Measurements from ENCODE around the gene GGT1. TPM values are rescaled to one million over a fixed set of nuclear protein-coding genes. Genes with fewer than 3 reads are reported as not detected.
A peak's percentile ranks its signal among the peaks of the same experiment; 100 is the strongest.
"Not testable (repeated sequence)": the region's sequence is repeated elsewhere in the genome, so short reads cannot be mapped to it uniquely, and the experiment has no call there.

GGT1 gene
- total RNA-seq, 2 experiments from 2014 or later = 44.6 to 48.1 TPM

DNA sequence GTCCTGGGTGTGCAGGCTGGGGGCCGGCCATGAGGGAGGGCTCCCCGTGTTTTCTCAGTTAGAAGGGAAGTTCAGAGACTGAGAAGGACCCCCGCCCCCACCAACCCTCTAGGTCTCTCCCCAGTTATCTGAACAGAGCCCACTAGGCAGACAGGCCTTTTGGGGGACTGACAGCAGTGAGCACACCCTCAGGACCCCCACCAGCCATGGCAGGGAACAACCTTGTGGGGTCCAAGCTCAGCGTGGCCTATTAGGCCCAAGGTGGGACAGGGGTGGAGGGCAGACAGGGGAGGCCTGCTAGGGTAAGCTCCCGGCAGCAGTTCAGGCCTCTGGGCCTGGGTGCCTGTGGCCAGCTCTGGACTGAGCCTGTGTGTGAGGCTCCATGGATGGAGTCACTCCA, 15.7 kb upstream of the GGT1 start:
- Mint-ChIP-seq H3K27ac (no peak overlapping the region), H3K4me1 (peaks cover 9% of the 10 kb centered on the region), H3K27me3 (peaks cover under 1% of the 10 kb centered on the region), H3K36me3 (ENCODE audit: low read depth) (no peaks in the 10 kb centered on the region), H3K9me3 (no peaks in the 10 kb centered on the region), H3K4me3 (no peak overlapping the region)
- ChIA-PET CTCF (interaction anchor here (0.5 kb wide), 1 partner anchor 10 kb away, joined by 3 read pairs; no protein-coding TSS in a partner anchor), POLR2A (no interaction called here)
- no peak for DNase-seq

GRCh38 chr22:24587948-24588347, 15.0 kb upstream of the GGT1 start:
- Mint-ChIP-seq H3K27ac (no peak overlapping the region), H3K27me3 (peaks cover 2% of the 10 kb centered on the region), H3K36me3 (ENCODE audit: low read depth) (no peaks in the 10 kb centered on the region), H3K4me1 (peaks cover 11% of the 10 kb centered on the region), H3K4me3 (no peak overlapping the region), H3K9me3 (no peaks in the 10 kb centered on the region)
- ChIA-PET CTCF (no interaction called here), POLR2A (no interaction called here)
- no peak for DNase-seq

DNA sequence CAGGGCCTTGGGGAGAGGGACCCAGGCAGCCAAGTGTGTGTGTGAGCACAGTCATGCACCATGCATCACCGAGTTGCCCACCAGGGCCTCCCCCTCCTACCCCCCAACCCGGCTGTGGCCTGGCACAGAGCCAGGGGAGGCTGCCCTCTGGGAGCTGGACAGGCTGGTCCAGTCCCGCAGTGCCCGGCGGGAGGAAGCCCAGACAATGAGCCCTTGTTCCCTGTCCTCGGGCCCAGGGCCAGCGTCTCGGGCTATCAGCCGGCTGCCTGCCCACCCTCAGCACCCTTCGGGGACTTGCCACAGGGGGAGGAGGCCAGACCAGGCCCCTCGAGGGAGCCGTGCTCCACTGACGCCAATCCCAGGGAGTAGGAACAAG, 14.6 kb upstream of the GGT1 start:
- peaks cover 14% of the 10 kb centered on the region for H3K4me1 Mint-ChIP-seq
- no peak for DNase-seq
- no peak overlapping the region for H3K4me3 Mint-ChIP-seq
- POLR2A ChIA-PET = no interaction called here
- no peak overlapping the region for H3K27ac Mint-ChIP-seq
- H3K36me3 Mint-ChIP-seq (ENCODE audit: low read depth) = no peaks in the 10 kb centered on the region
- CTCF ChIA-PET = no interaction called here
- peaks cover 2% of the 10 kb centered on the region for H3K27me3 Mint-ChIP-seq
- no peaks in the 10 kb centered on the region for H3K9me3 Mint-ChIP-seq

DNA sequence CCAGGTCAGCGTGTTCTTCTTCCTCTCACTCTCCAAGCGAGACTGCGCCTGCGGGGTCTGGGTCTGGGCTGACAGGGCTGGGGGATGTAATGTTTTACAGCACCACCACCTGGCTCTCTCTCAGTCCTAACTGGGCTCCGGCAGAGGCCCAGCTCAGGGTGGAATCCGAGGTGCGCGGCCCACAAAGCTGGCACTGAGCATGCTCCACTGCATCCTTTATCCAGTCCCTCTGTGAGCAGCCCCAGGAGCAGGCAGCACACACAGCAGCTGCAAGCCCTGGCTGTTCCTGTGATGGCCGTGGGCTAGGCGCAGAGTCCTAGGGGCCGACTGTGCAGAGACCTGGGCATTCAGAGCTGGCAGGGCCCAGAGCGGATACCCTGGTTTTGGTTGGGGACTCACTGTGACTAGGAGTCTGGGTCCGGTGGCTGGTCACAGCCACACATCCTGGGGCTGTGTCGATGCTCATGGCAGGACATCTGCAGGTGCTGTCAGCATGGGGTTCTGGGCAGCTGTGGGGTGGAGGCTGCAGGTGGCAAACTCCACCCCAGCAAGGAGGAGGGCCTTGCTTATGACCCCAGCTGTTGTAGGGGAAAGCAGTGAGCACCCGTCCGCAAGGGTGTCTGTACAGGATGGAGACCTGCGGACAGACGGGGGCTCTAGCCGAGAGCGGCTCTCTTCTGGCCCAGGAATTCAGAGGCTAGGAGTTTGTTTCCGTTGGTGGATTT, 14.1 kb upstream of the GGT1 start:
- ChIA-PET POLR2A (no interaction called here), CTCF (no interaction called here)
- H3K4me1 Mint-ChIP-seq = peaks cover 10% of the 10 kb centered on the region
- no peak overlapping the region for H3K4me3 Mint-ChIP-seq
- H3K36me3 Mint-ChIP-seq (ENCODE audit: low read depth) = no peaks in the 10 kb centered on the region
- DNase-seq = no peak
- no peak overlapping the region for H3K27ac Mint-ChIP-seq
- peaks cover 2% of the 10 kb centered on the region for H3K27me3 Mint-ChIP-seq
- H3K9me3 Mint-ChIP-seq = no peaks in the 10 kb centered on the region

- DNase-seq = no peak
- no peaks in the 10 kb centered on the region for H3K36me3 Mint-ChIP-seq (ENCODE audit: low read depth)
- no peak overlapping the region for H3K4me3 Mint-ChIP-seq
- H3K9me3 Mint-ChIP-seq = no peaks in the 10 kb centered on the region
- ChIA-PET POLR2A (no interaction called here), CTCF (no interaction called here)
- no peak overlapping the region for H3K27ac Mint-ChIP-seq
- peaks cover 2% of the 10 kb centered on the region for H3K27me3 Mint-ChIP-seq
- H3K4me1 Mint-ChIP-seq = peaks cover 8% of the 10 kb centered on the region
Measured at GRCh38 chr22:24589518-24590030, 13.4 kb upstream of the GGT1 start.

DNA sequence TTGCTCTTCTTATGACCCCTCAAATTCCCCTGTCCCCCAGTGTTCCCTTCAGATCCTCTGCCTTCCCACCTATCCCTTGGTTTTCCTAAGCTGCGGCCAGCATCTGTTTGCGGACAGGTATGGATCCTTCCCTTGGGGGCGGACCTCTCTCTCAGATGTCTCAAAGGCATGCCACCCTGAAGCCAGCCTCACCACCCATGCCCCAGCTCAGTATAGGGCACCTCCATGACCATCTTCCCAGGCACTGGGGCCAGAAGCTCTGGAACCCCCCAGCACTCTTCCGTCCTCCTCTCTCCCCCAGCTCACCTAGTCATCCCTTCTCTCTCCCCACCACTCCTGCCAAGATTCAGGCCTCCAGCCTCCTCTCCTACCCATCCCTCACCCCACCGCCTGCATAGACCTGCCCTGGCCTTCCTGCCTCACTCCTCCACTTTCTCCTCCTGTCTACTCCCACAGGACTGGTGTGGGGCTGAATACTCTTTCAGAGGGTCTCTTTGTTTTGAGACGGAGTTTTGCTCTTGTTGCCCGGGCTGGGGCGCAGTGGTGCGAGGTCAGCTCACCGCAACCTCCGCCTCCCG, 12.3 kb upstream of the GGT1 start:
- Mint-ChIP-seq H3K27me3 (peaks cover 2% of the 10 kb centered on the region), H3K9me3 (no peaks in the 10 kb centered on the region), H3K27ac (no peak overlapping the region), H3K4me1 (peaks cover 8% of the 10 kb centered on the region), H3K4me3 (no peak overlapping the region), H3K36me3 (ENCODE audit: low read depth) (no peaks in the 10 kb centered on the region)
- ChIA-PET CTCF (interaction anchor here (0.7 to 1.2 kb wide), 3 partner anchors 14 to 26 kb away, joined by 3 to 4 read pairs (median 3); no protein-coding TSS in a partner anchor), POLR2A (no interaction called here)
- DNase-seq = no peak

DNA sequence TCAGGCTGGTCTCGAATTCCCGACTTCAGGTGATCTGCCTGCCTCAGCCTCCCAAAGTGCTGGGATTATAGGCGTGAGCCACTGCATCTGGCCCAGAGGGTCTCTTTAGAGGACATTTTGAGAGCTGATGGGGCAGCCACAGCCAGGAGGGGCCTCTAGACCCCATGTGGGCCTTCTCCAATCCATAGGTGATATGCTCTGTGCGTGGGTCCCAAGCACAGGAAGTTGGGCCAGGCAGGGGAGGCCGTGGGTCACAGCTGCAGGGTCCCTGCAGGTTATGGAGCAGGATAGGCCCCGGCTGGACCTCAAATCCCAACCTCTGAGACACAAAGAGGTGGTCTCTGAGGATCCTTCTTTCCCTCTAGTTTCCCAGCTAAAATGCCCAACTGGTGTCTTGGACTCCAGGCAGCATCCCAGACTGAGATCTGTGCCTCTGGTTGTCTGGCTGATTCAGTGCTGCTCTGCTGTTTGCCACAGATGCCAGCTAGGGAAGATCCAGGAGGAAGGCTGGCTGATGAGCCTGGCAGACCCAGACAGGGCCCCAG, 11.6 kb upstream of the GGT1 start:
- POLR2A ChIA-PET = no interaction called here
- CTCF ChIA-PET = interaction anchor here (0.7 to 1.2 kb wide), 3 partner anchors 14 to 26 kb away, joined by 3 to 4 read pairs (median 3); no protein-coding TSS in a partner anchor
- H3K4me3 Mint-ChIP-seq = no peak overlapping the region

GRCh38 chr22:24592058-24592850, 10.7 kb upstream of the GGT1 start:
- Mint-ChIP-seq H3K4me3 (peak overlapping the region; percentile 77), H3K4me1 (peaks cover 8% of the 10 kb centered on the region), H3K27me3 (peaks cover 2% of the 10 kb centered on the region), H3K27ac (peak overlapping the region; percentile 9), H3K36me3 (ENCODE audit: low read depth) (no peaks in the 10 kb centered on the region), H3K9me3 (no peaks in the 10 kb centered on the region)
- POLR2A ChIA-PET = no interaction called here
- CTCF ChIA-PET = no interaction called here
- DNase-seq = no peak

More for the DNA sequence above, 11.6 kb upstream of the GGT1 start:
- H3K4me1 Mint-ChIP-seq = peaks cover 8% of the 10 kb centered on the region
- H3K9me3 Mint-ChIP-seq = no peaks in the 10 kb centered on the region
- DNase-seq = no peak
- no peaks in the 10 kb centered on the region for H3K36me3 Mint-ChIP-seq (ENCODE audit: low read depth)
- H3K27me3 Mint-ChIP-seq = peaks cover 2% of the 10 kb centered on the region
- no peak overlapping the region for H3K27ac Mint-ChIP-seq

DNA sequence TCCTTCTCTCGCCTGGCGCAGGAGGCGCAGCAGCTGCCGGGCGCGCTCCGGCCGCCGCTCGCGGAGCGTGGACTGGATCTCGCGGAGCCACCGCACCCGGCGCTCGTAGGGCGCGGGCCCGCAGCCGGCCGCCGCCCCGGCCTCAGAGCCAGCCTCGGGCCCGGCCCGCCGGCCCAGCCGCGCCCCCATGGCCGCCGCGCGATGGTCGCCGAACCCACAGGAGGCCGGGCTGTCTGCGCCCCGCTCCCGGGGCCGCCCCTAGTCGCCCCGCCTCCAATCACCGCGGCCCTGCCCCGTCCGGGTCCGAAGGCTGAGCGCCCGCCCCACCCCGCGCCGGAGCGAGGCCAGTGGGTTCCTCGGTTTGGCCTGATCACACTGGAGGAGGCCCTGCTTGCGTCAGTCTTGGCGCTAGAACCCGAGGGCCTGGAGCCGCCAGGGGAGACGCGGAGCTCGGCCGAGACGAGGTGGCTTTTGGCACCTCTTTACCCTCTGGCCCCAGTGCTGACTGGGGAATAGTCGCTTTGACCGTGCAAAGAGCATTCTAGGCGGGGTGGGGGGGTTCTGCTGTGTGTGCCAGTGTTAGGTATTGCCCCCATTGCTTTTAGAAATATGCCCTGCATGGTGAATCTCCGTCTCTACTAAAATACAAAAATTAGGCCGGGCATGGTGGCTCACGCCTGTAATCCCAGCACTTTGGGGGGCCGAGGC, 10.0 kb upstream of the GGT1 start, which contains the start of gene LRRC75B:
LRRC75B (minus strand) TSS at position 223 of the 708 bp plus-strand sequence; CDS start at position 189, 34 bp downstream.
- POLR2A ChIA-PET = interaction anchor here (0.6 kb wide), 1 partner anchor 301 kb away, joined by 3 read pairs; no protein-coding TSS in a partner anchor
- peak within 1 kb of the TSS; percentile 9 for H3K27ac Mint-ChIP-seq
- H3K4me3 Mint-ChIP-seq = peak within 1 kb of the TSS; percentile 77
- DNase-seq = no peak
- H3K9me3 Mint-ChIP-seq = no peaks in the 10 kb centered on the region
- CTCF ChIA-PET = no interaction called here
- no peaks in the 10 kb centered on the region for H3K36me3 Mint-ChIP-seq (ENCODE audit: low read depth)
- H3K4me1 Mint-ChIP-seq = peaks cover 8% of the 10 kb centered on the region
- H3K27me3 Mint-ChIP-seq = peaks cover 2% of the 10 kb centered on the region

DNA sequence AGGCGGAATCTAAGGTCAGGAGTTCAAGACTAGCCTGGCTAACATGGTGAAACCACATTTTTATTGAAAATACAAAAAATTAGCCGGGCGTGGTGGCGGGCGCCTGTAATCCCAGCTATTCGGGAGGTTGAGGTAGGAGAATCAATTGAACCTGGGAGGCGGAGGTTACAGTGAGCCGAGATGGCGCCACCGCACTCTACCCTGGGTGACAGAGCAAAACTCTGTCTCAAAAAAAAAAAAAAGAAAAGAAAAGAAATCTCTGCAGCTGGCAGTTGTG, 9.5 kb upstream of the GGT1 start:
- H3K27ac Mint-ChIP-seq; H3K9me3 Mint-ChIP-seq; CTCF ChIA-PET; H3K4me1 Mint-ChIP-seq; H3K36me3 Mint-ChIP-seq (ENCODE audit: low read depth); DNase-seq; H3K27me3 Mint-ChIP-seq: not testable (repeated sequence)
- POLR2A ChIA-PET = interaction anchor here (0.6 kb wide), 1 partner anchor 300 kb away, joined by 3 read pairs; no protein-coding TSS in a partner anchor
- H3K4me3 Mint-ChIP-seq = peak overlapping the region; percentile 38

DNA sequence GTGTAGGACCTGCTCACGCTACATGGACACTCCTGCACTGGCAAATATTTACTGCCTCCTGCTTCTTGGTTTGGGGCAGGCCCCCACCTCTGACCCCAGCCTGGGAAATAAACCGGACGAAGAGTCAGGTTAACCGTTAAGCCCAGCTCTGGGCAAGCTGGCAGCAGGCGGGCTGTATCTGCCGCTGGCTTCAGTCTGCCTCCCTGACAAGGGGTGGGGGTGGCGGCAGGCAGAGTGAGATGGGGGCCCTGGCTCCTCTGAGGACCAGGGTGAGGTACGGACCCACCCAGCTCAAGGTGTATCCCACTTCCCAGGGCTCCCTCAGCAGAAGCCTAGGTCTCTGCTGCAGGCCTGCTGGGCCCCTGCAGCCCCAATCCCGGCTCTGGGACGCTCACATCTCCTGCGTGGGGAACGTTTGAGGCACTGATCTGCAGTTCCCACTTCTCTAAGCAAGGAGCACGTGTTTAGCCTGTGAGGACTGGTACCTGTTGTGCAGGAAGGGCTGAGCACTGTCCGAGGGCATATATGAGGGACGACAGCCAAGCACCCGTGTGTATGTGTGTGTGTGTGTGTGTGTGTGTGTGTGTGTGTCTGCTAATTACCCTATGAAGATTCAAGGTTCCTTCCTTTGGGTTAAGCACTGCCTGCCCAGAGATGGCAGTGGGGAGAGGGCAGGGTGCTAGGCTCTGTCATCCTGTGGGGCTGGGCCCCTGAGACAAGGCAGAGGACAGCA, 9.0 kb upstream of the GGT1 start:
- H3K27me3 Mint-ChIP-seq = peaks cover 2% of the 10 kb centered on the region
- DNase-seq = no peak
- no peak overlapping the region for H3K27ac Mint-ChIP-seq
- ChIA-PET CTCF (no interaction called here), POLR2A (no interaction called here)
- H3K9me3 Mint-ChIP-seq = no peaks in the 10 kb centered on the region
- no peak overlapping the region for H3K4me3 Mint-ChIP-seq
- H3K36me3 Mint-ChIP-seq (ENCODE audit: low read depth) = no peaks in the 10 kb centered on the region
- H3K4me1 Mint-ChIP-seq = peaks cover 8% of the 10 kb centered on the region

DNA sequence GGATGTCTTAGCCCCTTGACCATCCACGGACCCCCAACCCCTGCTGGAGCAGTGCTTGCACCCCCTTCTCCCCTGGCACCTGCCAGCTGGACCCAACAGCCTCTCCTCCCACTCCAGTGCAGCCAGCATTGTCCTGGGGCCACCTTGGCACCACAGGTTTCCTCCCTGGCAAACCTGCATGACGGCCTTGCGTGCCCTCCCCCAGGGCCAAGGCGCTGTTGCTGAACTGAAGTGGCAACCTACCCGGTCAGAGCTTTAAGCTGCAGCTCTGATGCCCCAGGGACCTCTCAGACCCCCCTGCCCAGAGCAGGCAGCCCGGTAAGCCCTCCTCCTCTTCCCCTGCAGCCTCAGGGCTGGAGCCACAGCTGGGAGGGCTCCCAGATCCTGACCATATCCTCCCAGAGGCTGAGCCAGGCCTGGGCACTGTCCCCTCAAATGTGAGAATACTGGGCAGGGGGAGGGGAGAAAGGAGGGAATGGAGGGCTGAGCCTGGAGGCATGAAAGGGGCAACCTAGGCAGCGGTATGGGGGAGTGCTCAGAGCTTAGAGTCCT, 8.3 kb upstream of the GGT1 start:
- H3K27me3 Mint-ChIP-seq = peaks cover 2% of the 10 kb centered on the region
- H3K27ac Mint-ChIP-seq = no peak overlapping the region
- ChIA-PET POLR2A (no interaction called here), CTCF (no interaction called here)
- H3K4me1 Mint-ChIP-seq = peaks cover 8% of the 10 kb centered on the region
- H3K36me3 Mint-ChIP-seq (ENCODE audit: low read depth) = no peaks in the 10 kb centered on the region
- no peak overlapping the region for H3K4me3 Mint-ChIP-seq
- no peak for DNase-seq
- H3K9me3 Mint-ChIP-seq = no peaks in the 10 kb centered on the region

All from activated CD4-positive, alpha-beta T cell treated with anti-CD3 and anti-CD28 coated beads, Interleukin-2, amount 10 ng/mL, durations not matched to agents 7 days and 5 days (primary cell).